H1 (cell line): ENCODE data around the gene UCKL1. TPM values are rescaled to one million over a fixed set of nuclear protein-coding genes. Genes with fewer than 3 reads are reported as not detected.

ENCODE experiments used
- CTCF ChIA-PET: fragments of 300-600 bp; sonication (Branson Sonifier 250); formaldehyde crosslinking; loops from one replicate; lab custom pipeline; 2021; ENCODE audit not compliant: partially characterized antibody; lab: Charles Lee
- POLR2A ChIA-PET: fragments of 300-600 bp; sonication (Branson Sonifier 250); formaldehyde crosslinking; loops from one replicate; lab custom pipeline; 2021; ENCODE audit warnings: inconsistent platforms; ENCODE audit not compliant: partially characterized antibody; lab: Charles Lee
- DNase-seq, 2 experiments: peaks; one replicate each; pipeline versions ENCODE4 v3.0.0 to v3.0.0-alpha.2; 2010 to 2022; ENCODE audit warnings: low spot score in 2 of 2, low read depth in 1 of 2, mixed read lengths in 1 of 2
- FAIRE-seq: peaks from 2 replicates; lab custom pipeline; 2011; peaks lifted over from hg19 to GRCh38; lab: Jason Lieb, UNC
- H2AFZ ChIP-seq: 2 replicates; pipeline ENCODE4 v1.8.1; 2012; ENCODE audit warnings: low read length, inconsistent platforms
- H2AK5ac ChIP-seq: 2 replicates; pipeline ENCODE4 v1.6.1; 2013; ENCODE audit warnings: low read depth, low read length
- H2BK120ac ChIP-seq: replicated peaks from 2 replicates; pipeline ENCODE3; 2013; ENCODE audit warnings: low read depth, low read length, inconsistent platforms
- H2BK12ac ChIP-seq: 2 replicates; pipeline ENCODE4 v1.6.1; 2013; ENCODE audit warnings: low read depth, low read length
- H2BK15ac ChIP-seq: 2 replicates; pipeline ENCODE4 v1.6.1; 2013; ENCODE audit warnings: low read length
- H2BK20ac ChIP-seq: 2 replicates; pipeline ENCODE4 v1.6.1; 2013; ENCODE audit warnings: low read length
- H2BK5ac ChIP-seq: 2 replicates; pipeline ENCODE4 v1.6.1; 2013; ENCODE audit warnings: low read depth, low read length
- H3K14ac ChIP-seq: 2 replicates; pipeline ENCODE4 v1.6.1; 2013; ENCODE audit warnings: inconsistent platforms; ENCODE audit not compliant: insufficient read length
- H3K18ac ChIP-seq: 2 replicates; pipeline ENCODE4 v1.6.1; 2013; ENCODE audit warnings: low read length; ENCODE audit errors: extremely low read depth
- H3K23ac ChIP-seq: 2 replicates; pipeline ENCODE4 v1.6.1; 2013; ENCODE audit warnings: inconsistent platforms; ENCODE audit not compliant: insufficient read length
- H3K23me2 ChIP-seq: 2 replicates; pipeline ENCODE4 v1.6.1; 2013; ENCODE audit warnings: low read depth, low read length
- H3K27ac ChIP-seq: 2 replicates; pipeline ENCODE4 v1.6.1; 2011; ENCODE audit warnings: low read depth, low read length, inconsistent platforms
- H3K27me3 ChIP-seq, 4 experiments: replicated peaks in 1 of 4; 1 replicate in 1 of 4; 2 replicates in 3 of 4; pipeline versions ENCODE4 v1.6.1 to v1.8.1; 2011 to 2013; ENCODE audit warnings: low read length in 3 of 4, mild to moderate bottlenecking in 3 of 4, inconsistent platforms in 2 of 4, mixed read lengths in 2 of 4, moderate library complexity in 1 of 4; ENCODE audit not compliant: control insufficient read depth in 3 of 4, insufficient read depth in 3 of 4; ENCODE audit errors: extremely low read depth in 1 of 4
- H3K36me3 ChIP-seq, 4 experiments: 2 replicates each; pipeline versions ENCODE4 v1.6.1 to v1.8.1; 2011 to 2013; ENCODE audit warnings: mild to moderate bottlenecking in 4 of 4, low read length in 3 of 4, moderate library complexity in 2 of 4, control low read depth in 1 of 4, inconsistent platforms in 1 of 4; ENCODE audit not compliant: insufficient read depth in 4 of 4, control insufficient read depth in 2 of 4
- H3K4ac ChIP-seq: replicated peaks from 2 replicates; pipeline ENCODE3; 2013; ENCODE audit warnings: low read length, low read depth, mixed read lengths, inconsistent platforms; ENCODE audit not compliant: insufficient read length
- H3K4me1 ChIP-seq, 4 experiments: replicated peaks in 1 of 4; 1 replicate in 1 of 4; 2 replicates in 3 of 4; pipeline versions ENCODE4 v1.6.1 to v1.8.1; 2011 to 2013; ENCODE audit warnings: low read length in 3 of 4, inconsistent platforms in 2 of 4, mixed read lengths in 1 of 4; ENCODE audit not compliant: insufficient read depth in 4 of 4, control insufficient read depth in 3 of 4
- H3K4me2 ChIP-seq, 2 experiments: 2 replicates each; pipeline versions ENCODE4 v1.6.1 to v1.8.1; 2011 to 2013; ENCODE audit warnings: low read depth in 2 of 2, low read length in 2 of 2, control low read depth in 1 of 2, inconsistent platforms in 1 of 2, mild to moderate bottlenecking in 1 of 2; ENCODE audit not compliant: insufficient read depth in 1 of 2
- H3K4me3 ChIP-seq, 4 experiments: fragments of 200-600, 300-600 bp in 1 of 4; sonication (generic), shearing (Covaris generic), sonication (Bioruptor Twin) in 1 of 4; 2 replicates each; pipeline versions ENCODE4 v1.5.1 to v1.8.1; 2011 to 2016; ENCODE audit warnings: low read length in 4 of 4, low read depth in 3 of 4, control low read depth in 2 of 4, inconsistent platforms in 2 of 4, mild to moderate bottlenecking in 2 of 4, mixed read lengths in 1 of 4, moderate library complexity in 1 of 4; ENCODE audit not compliant: insufficient read depth in 2 of 4; ENCODE audit errors: extremely low read depth in 1 of 4
- H3K56ac ChIP-seq: replicated peaks from 2 replicates; pipeline ENCODE3; 2013; ENCODE audit warnings: low read depth, mild to moderate bottlenecking, mixed read lengths, low read length, inconsistent platforms; ENCODE audit not compliant: insufficient read length
- H3K79me1 ChIP-seq: 2 replicates; pipeline ENCODE4 v1.6.1; 2013; ENCODE audit warnings: low read depth, low read length, control low read depth
- H3K79me2 ChIP-seq, 2 experiments: 2 replicates each; pipeline versions ENCODE4 v1.6.1 to v1.8.1; 2012 to 2013; ENCODE audit warnings: low read length in 2 of 2, mild to moderate bottlenecking in 2 of 2, inconsistent platforms in 1 of 2; ENCODE audit not compliant: insufficient read depth in 2 of 2, control insufficient read depth in 1 of 2
- H3K9ac ChIP-seq, 4 experiments: replicated peaks in 1 of 4; 1 replicate in 1 of 4; 2 replicates in 3 of 4; pipeline versions ENCODE4 v1.6.1 to v1.8.1; 2011 to 2013; ENCODE audit warnings: low read depth in 3 of 4, low read length in 3 of 4, control low read depth in 2 of 4, mild to moderate bottlenecking in 2 of 4, moderate library complexity in 2 of 4, inconsistent platforms in 1 of 4; ENCODE audit errors: extremely low read depth in 1 of 4
- H3K9me3 ChIP-seq, 2 experiments: 2 replicates each; pipeline versions ENCODE4 v1.6.1 to v1.8.1; 2012 to 2013; ENCODE audit warnings: mild to moderate bottlenecking in 2 of 2, moderate library complexity in 2 of 2, control low read depth in 1 of 2, inconsistent platforms in 1 of 2, low read depth in 1 of 2, low read length in 1 of 2, mixed read lengths in 1 of 2; ENCODE audit not compliant: insufficient read depth in 2 of 2
- H4K20me1 ChIP-seq, 2 experiments: replicated peaks in 1 of 2; 2 replicates each; pipeline versions ENCODE3 to v1.8.1; 2011 to 2013; ENCODE audit warnings: inconsistent platforms in 2 of 2, low read length in 2 of 2, mild to moderate bottlenecking in 1 of 2; ENCODE audit not compliant: insufficient read depth in 2 of 2, control insufficient read depth in 1 of 2
- H4K5ac ChIP-seq: 2 replicates; pipeline ENCODE4 v1.6.1; 2013; ENCODE audit warnings: low read length, low read depth, mixed read lengths, inconsistent platforms; ENCODE audit not compliant: insufficient read length
- H4K8ac ChIP-seq: 2 replicates; pipeline ENCODE4 v1.8.0; 2013; ENCODE audit warnings: mild to moderate bottlenecking, moderate library complexity, low read length, inconsistent platforms; ENCODE audit not compliant: insufficient read depth; ENCODE audit errors: extremely low read depth
- H4K91ac ChIP-seq: replicated peaks from 2 replicates; pipeline ENCODE3; 2013; ENCODE audit warnings: low read length, mixed read lengths, inconsistent platforms; ENCODE audit not compliant: insufficient read length
- CREB1 ChIP-seq: IDR thresholded peaks from 2 replicates; pipeline ENCODE4 v1.6.1; 2012; ENCODE audit warnings: inconsistent platforms
- SIN3A ChIP-seq, 2 experiments: IDR thresholded peaks in 1 of 2; conservative IDR thresholded peaks in 1 of 2; 2 replicates each; pipeline ENCODE4 v1.6.1; 2011 to 2012; ENCODE audit warnings: low read length in 2 of 2, improper control_type of control experiment in 1 of 2, low read depth in 1 of 2, mild to moderate bottlenecking in 1 of 2
- SIRT6 ChIP-seq: IDR thresholded peaks from one replicate; pipeline ENCODE4 v1.7.1; 2012; ENCODE audit warnings: low read length, inconsistent platforms
- TCF12 ChIP-seq: IDR thresholded peaks from 2 replicates; pipeline ENCODE4 v1.6.1; 2011; ENCODE audit warnings: low read depth, mild to moderate bottlenecking, low read length
- YY1 ChIP-seq: IDR thresholded peaks from 2 replicates; pipeline ENCODE4 v1.6.1; 2011; ENCODE audit warnings: low read depth, mild to moderate bottlenecking, low read length
- ZNF274 ChIP-seq: IDR thresholded peaks from 2 replicates; pipeline ENCODE4 v1.7.0; 2012; ENCODE audit warnings: low read length, borderline replicate concordance; ENCODE audit errors: extremely low read depth
- WGBS, 2 experiments: shearing (Covaris generic) in 1 of 2; methylation state at CpG; one replicate each; pipeline versions ENCODE4 v1.1.6 to v1.1.7; 2013 to 2015; ENCODE audit warnings: low lambda C conversion rate in 2 of 2, mixed read lengths in 2 of 2, inconsistent platforms in 1 of 2, low coverage in 1 of 2, missing lambda C conversion rate in 1 of 2; ENCODE audit not compliant: insufficient replicate concordance in 2 of 2, insufficient coverage in 1 of 2, insufficient read length in 1 of 2; ENCODE audit errors: extremely low coverage in 1 of 2, missing lambda C conversion rate in 1 of 2; 5-methylcytosine and 5-hydroxymethylcytosine counted together
- polyA plus RNA-seq, 7 experiments: library from polyadenylated mRNA; depleted of rRNA in 3 of 7; stranded (reverse) in 5 of 7; unstranded in 2 of 7; fragments of >200 nt in 5 of 7; fragments of 200-250 nt in 2 of 7; gene quantifications; 1 replicate in 5 of 7; 2 replicates in 1 of 7; 4 replicates in 1 of 7; pipeline versions ENCODE4 v1.2.1 to v1.2.3, GENCODE V29; 2011 to 2013; ENCODE audit warnings: missing spikeins in 2 of 7, mixed read lengths in 2 of 7
- total RNA-seq: library from RNA; stranded (reverse); fragmentation: NEBNext Ultra II Directional; extraction: Animal tissue kit (Norgen Biotek cat#: 25700); gene quantifications from 2 replicates; pipeline ENCODE4 v1.2.1, GENCODE V29; 2021
- TF ChIP-seq, protein P1 (sequence below): IDR thresholded peaks from 2 replicates; pipeline ENCODE4 v1.6.1; 2012; ENCODE audit warnings: inconsistent platforms

UCKL1 gene
- total and polyA plus RNA-seq, 2 of the 8 experiments (the other 6 are each of a cell fraction or from before 2014, with no cell fraction given) = 36.5 to 91.2 TPM

DNA sequence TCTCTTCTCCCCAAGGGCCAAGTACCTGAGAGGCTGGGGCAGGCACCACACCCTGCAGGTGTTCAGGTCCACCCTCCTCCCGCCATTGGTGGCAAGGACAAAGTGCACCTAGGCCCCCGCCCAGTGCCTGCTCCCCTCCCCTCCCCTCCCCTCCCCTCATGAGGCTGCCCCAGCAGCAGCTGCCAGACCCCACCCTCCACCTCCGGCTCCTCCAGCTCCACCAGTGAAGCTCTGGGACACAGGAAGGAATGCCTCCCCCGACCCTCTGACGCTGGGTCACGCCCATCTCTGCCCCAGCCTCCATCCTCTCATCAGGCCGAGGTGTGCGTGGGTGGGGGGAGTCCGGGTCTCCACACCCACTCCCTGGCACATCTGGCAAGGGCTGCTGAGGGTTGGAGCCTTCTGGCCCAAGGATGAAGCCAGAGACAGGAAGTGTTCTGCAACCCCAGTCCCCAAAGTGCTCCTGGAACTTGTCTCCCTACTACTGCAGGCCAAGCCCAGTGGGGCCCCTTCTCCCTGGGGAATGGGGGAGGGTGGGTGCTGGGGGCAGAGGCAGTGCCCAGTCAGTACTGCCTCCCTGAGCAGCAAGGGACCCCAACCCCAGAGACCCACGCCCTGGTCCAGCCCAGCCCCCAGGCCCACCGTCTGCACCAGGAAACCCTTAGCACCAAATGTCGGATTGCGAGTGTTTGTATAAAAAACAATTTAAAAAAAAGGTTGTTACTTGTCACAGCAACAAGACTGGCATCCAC lies 1.6 kb upstream of the UCKL1 start:
- Histone ChIP-seq H2AFZ (no peak overlapping the region), H3K9ac (peak overlapping the region in 3 of 4 experiments; percentile 10 to 51 (median 46); a peak in 3 of 7 replicates), H4K20me1 (peaks cover 10 to 15% of the 10 kb centered on the region in 2 experiments), H3K4me3 (peak overlapping the region; percentile 66 to 76 (median 72); a peak in 7 of 8 replicates), H3K36me3 (peaks cover 6 to 25% (median 18%) of the 10 kb centered on the region in 4 experiments; a peak in 6 of 8 replicates), H3K23me2 (peaks cover 8% of the 10 kb centered on the region; the same call in 1 of the 2 replicates), H3K27me3 (no peaks in the 10 kb centered on the region)
- POLR2A ChIA-PET = interaction anchor here (0.9 to 4.0 kb wide), 6 partner anchors 10 to 193 kb away, joined by 3 to 68 read pairs (median 4); partner anchors contain the start of gene PRPF6
- 36% methylated on average over 9 of the region's 13 CpGs; no CpG with 5 or more reads in 1 of the 2 experiments for WGBS, 2 experiments
- TF ChIP-seq, protein P1, sequence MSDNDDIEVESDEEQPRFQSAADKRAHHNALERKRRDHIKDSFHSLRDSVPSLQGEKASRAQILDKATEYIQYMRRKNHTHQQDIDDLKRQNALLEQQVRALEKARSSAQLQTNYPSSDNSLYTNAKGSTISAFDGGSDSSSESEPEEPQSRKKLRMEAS = 0 out of 2 replicates have a peak, but pooled peaks have one; percentile 1
- TF ChIP-seq SIRT6 = no peak
- no peak for TF ChIP-seq ZNF274
- 0 out of 2 replicates have a peak, but pooled peaks have one; percentile 7 for TF ChIP-seq CREB1
- TF ChIP-seq SIN3A (conservative IDR thresholded peaks at IDR 0.05 in 1 of 2, IDR thresholded peaks at IDR 0.05 in 1 of 2; ENCODE audit: low read depth in 1 of 2, low read length in 2 of 2) = peak in 1 of 2 experiments; percentile 25; a peak in 1 of 4 replicates
- 0 out of 2 replicates have a peak, but pooled peaks have one; percentile 25 for TF ChIP-seq YY1
- TF ChIP-seq TCF12 = 0 out of 2 replicates have a peak, but pooled peaks have one; percentile 37
- TF ChIP-seq, all 59 proteins: peak for 5
- CTCF ChIA-PET = interaction anchor here (1.1 to 2.0 kb wide), 2 partner anchors 16 to 82 kb away, joined by 3 to 12 read pairs; no protein-coding TSS in a partner anchor
- FAIRE-seq (no peak), DNase-seq (peak in 1 of 2 experiments; percentile 73)
- H3K79me1 ChIP-seq = peaks cover 13% of the 10 kb centered on the region
- H2BK5ac ChIP-seq = peak overlapping the region; percentile 58
- H4K5ac ChIP-seq = peak overlapping the region; percentile 81
- 0 out of 2 replicates have a peak overlapping the region, but pooled peaks have one; percentile 63 for H2BK12ac ChIP-seq
- no peak overlapping the region for H3K14ac ChIP-seq
- peak overlapping the region; percentile 46 for H4K91ac ChIP-seq
- no peak overlapping the region for H4K8ac ChIP-seq
- H3K79me2 ChIP-seq = peaks cover 12 to 27% of the 10 kb centered on the region in 2 experiments; a peak in 3 of 4 replicates
- no peak overlapping the region for H3K23ac ChIP-seq
- peak overlapping the region; percentile 61 to 88 for H3K4me2 ChIP-seq
- peak overlapping the region; percentile 49; the same call in 1 of the 2 replicates for H3K27ac ChIP-seq
- H3K56ac ChIP-seq = no peak overlapping the region
- H3K4me1 ChIP-seq = peaks cover 0 to 19% (median 12%) of the 10 kb centered on the region in 4 experiments; a peak in 6 of 7 replicates
- H3K4ac ChIP-seq = peak overlapping the region; percentile 60
- H2BK120ac ChIP-seq = no peak overlapping the region
- H2BK15ac ChIP-seq = peak overlapping the region; percentile 46; the same call in 1 of the 2 replicates
- H3K9me3 ChIP-seq = peaks cover 0 to 6% of the 10 kb centered on the region in 2 experiments; a peak in 2 of 4 replicates
- H2AK5ac ChIP-seq = peak overlapping the region; percentile 53; the same call in 1 of the 2 replicates
- no peak overlapping the region; the same call in 1 of the 2 replicates for H2BK20ac ChIP-seq
- H3K18ac ChIP-seq = peak overlapping the region; percentile 68; the same call in 1 of the 2 replicates
